Tibial artery (tissue), 4 donors: ENCODE results near the gene EFCAB6.

Experiments
- DNase-seq, 2 donors: peaks; one replicate each; pipeline ENCODE4 v3.0.0-alpha.2; 2019
- H3K27ac ChIP-seq, 2 donors: fragments of 200-600 bp; sonication (generic) in 1 of 2; 1 replicate in 1 of 2; 2 replicates in 1 of 2; pipeline ENCODE4 v1.5.1; 2018 to 2019; ENCODE audit warnings: mild to moderate bottlenecking in 1 of 2
- H3K27me3 ChIP-seq, 2 donors: fragments of 200-600 bp; sonication (generic) in 1 of 2; one replicate each; pipeline versions ENCODE4 v1.5.1 to v1.6.0; 2016 to 2019
- H3K36me3 ChIP-seq, 3 donors: fragments of 200-600 bp; sonication (generic) in 2 of 3; one replicate each; pipeline ENCODE4 v1.5.1; 2016 to 2019; ENCODE audit warnings: mild to moderate bottlenecking in 2 of 3
- H3K4me1 ChIP-seq, 4 donors: fragments of 200-600 bp; sonication (generic) in 2 of 4; 1 replicate in 3 of 4; 2 replicates in 1 of 4; pipeline ENCODE4 v1.5.1; 2016 to 2019
- H3K4me3 ChIP-seq, 2 donors: fragments of 200-600 bp; sonication (generic) in 1 of 2; 1 replicate in 1 of 2; 2 replicates in 1 of 2; pipeline ENCODE4 v1.5.1; 2018 to 2019; ENCODE audit warnings: mild to moderate bottlenecking in 2 of 2
- H3K9me3 ChIP-seq, 3 donors: fragments of 200-600 bp; sonication (generic) in 1 of 3; one replicate each; pipeline ENCODE4 v1.5.1; 2016 to 2019
- intact Hi-C: fragments of 100-400 bp; cut with DNase I; formaldehyde crosslinking; loops from one replicate; pipeline ENCODE4 v1.15.0; 2023; ENCODE audit warnings: low total_unique reads
- TF ChIP-seq, protein P1 (sequence below), 2 experiments: fragments of 200-600 bp in 1 of 2; fragments of 450-650 bp in 1 of 2; IDR thresholded peaks; one replicate each; pipeline ENCODE4 v1.5.1; 2017 to 2019; ENCODE audit warnings: antibody characterized with exemption in 2 of 2, mild to moderate bottlenecking in 1 of 2, moderate library complexity in 1 of 2

The EFCAB6 gene

DNA sequence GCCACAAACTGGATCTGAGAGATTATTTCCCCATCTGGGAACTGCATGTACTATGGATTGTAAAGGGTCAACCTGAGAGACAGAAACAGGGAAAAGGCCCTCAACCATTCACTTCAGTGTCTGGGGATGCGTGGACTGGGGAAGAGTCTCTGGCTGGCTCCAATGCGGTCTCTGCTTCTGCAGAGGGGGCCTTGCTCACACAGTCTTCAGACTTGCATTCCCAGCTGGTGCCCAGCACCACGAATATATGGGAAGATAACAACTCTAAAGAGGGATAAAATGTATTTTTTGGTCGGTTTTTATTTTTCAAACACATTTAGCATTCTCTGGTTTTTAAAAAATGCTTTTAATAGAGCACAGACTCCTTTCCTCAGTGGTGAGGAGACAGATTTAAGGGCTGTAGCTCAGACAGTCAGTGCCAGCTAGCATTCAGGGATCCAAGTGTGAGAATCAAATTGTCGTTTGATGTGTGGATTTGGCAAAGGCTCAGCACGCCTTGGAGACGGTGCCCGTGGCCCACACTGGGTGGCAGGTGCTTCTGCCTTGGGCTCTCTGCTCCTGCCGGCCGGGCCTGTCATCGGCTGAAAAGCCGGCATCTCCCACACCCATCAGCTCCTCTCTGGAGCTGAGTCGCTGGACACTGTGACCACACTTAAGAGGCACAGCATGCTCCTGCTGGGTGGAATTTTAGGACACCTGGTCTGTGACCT is 8.0 kb upstream of the EFCAB6 start:
- Histone ChIP-seq H3K4me3 (no peak overlapping the region), H3K27me3 (peaks cover 0 to 30% of the 10 kb centered on the region in 2 donors), H3K9me3 (no peaks in the 10 kb centered on the region), H3K27ac (no peak overlapping the region), H3K36me3 (no peaks in the 10 kb centered on the region), H3K4me1 (no peaks in the 10 kb centered on the region)
- intact Hi-C loops, result no loop called here
- TF ChIP-seq, protein P1, sequence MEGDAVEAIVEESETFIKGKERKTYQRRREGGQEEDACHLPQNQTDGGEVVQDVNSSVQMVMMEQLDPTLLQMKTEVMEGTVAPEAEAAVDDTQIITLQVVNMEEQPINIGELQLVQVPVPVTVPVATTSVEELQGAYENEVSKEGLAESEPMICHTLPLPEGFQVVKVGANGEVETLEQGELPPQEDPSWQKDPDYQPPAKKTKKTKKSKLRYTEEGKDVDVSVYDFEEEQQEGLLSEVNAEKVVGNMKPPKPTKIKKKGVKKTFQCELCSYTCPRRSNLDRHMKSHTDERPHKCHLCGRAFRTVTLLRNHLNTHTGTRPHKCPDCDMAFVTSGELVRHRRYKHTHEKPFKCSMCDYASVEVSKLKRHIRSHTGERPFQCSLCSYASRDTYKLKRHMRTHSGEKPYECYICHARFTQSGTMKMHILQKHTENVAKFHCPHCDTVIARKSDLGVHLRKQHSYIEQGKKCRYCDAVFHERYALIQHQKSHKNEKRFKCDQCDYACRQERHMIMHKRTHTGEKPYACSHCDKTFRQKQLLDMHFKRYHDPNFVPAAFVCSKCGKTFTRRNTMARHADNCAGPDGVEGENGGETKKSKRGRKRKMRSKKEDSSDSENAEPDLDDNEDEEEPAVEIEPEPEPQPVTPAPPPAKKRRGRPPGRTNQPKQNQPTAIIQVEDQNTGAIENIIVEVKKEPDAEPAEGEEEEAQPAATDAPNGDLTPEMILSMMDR (IDR thresholded peaks at IDR 0.05), result no peak
- DNase-seq, result peak in 1 of 2 donors; percentile 37

DNA sequence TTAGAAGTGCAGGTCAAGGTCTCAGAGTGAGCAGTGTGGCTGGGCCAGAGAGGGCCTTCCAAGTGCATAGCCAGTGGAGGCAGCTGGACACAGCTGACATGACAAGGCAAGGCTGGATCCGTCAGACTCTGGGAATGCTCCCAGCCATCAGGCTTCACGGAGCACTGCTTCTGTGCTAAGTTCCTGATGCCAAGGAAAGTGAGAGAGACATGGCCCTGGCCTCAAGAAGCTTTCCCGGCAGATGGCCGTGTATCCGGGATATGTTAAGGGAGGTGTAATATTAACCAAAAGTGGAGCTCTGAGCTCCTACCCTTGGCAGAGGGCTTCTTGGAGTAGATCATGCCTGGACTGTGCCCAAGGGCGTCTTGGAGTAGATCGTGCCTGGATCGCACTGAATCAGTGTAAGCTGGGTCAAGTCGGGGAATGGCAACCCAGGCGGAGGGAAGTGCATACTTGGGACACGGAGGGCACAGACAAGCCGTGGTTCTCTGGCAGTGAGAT is 7.4 kb upstream of the EFCAB6 start:
- H3K4me1 ChIP-seq, result no peaks in the 10 kb centered on the region
- no peaks in the 10 kb centered on the region for H3K36me3 ChIP-seq
- H3K27ac ChIP-seq, result no peak overlapping the region
- peak in 1 of 2 donors; percentile 23 for DNase-seq
- TF ChIP-seq, protein P1 (IDR thresholded peaks at IDR 0.05), result no peak
- intact Hi-C loops, result no loop called here
- H3K9me3 ChIP-seq, result no peaks in the 10 kb centered on the region
- peaks cover 0 to 24% of the 10 kb centered on the region in 2 donors for H3K27me3 ChIP-seq
- no peak overlapping the region for H3K4me3 ChIP-seq

DNA sequence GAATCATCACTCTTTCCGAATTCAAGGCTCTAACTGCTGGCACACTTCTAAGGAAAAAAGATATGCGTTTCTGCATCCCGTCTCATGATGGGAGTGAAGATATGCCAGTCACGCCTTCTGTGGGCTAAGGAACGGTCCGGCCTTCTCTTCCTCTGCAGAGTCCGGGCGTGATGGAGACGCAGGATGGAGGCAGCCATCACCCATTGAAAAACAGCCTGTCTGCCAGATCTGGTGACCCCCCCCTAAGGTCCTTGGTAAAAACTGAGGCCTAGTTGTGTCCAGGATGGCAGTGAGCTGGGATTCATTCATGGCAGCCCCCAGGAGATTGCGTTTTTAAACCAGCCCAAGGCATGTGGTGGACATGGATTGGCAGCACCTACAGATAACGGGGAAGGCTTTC is 6.9 kb upstream of the EFCAB6 start:
- H3K36me3 ChIP-seq, result no peaks in the 10 kb centered on the region
- no peaks in the 10 kb centered on the region for H3K9me3 ChIP-seq
- intact Hi-C loops, result no loop called here
- H3K27ac ChIP-seq, result no peak overlapping the region
- H3K4me3 ChIP-seq, result no peak overlapping the region
- TF ChIP-seq, protein P1 (IDR thresholded peaks at IDR 0.05), result no peak
- no peaks in the 10 kb centered on the region for H3K4me1 ChIP-seq
- H3K27me3 ChIP-seq, result peaks cover 0 to 24% of the 10 kb centered on the region in 2 donors
- DNase-seq, result peak in 1 of 2 donors; percentile 9

DNA sequence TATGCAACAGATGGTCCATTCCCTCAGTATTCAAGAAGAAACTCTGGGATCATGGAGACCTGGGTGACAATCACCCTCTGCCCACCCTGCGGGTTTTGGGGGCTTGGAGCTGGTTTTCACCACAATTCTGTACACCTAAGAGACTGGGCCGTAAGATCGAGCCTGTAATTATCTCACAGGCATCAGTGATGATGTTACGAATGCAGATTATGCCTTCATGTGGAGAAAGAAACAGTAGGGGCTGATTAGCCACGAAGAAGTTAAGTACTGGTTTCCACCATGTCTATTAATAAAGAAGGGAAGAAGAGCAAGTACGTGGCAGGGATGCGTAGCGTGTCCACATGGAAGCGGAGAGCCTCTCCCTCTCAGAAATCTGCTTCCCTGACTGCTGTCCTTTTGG is 5.3 kb upstream of the EFCAB6 start:
- no peak overlapping the region for H3K4me3 ChIP-seq
- H3K27ac ChIP-seq, result no peak overlapping the region
- peaks cover 0 to 14% of the 10 kb centered on the region in 2 donors for H3K27me3 ChIP-seq
- no peaks in the 10 kb centered on the region for H3K9me3 ChIP-seq
- H3K4me1 ChIP-seq, result peaks cover 0 to 8% (median 4%) of the 10 kb centered on the region in 4 donors
- intact Hi-C loops, result no loop called here
- TF ChIP-seq, protein P1 (IDR thresholded peaks at IDR 0.05), result no peak
- H3K36me3 ChIP-seq, result no peaks in the 10 kb centered on the region
- peak in 1 of 2 donors; percentile 9 for DNase-seq

DNA sequence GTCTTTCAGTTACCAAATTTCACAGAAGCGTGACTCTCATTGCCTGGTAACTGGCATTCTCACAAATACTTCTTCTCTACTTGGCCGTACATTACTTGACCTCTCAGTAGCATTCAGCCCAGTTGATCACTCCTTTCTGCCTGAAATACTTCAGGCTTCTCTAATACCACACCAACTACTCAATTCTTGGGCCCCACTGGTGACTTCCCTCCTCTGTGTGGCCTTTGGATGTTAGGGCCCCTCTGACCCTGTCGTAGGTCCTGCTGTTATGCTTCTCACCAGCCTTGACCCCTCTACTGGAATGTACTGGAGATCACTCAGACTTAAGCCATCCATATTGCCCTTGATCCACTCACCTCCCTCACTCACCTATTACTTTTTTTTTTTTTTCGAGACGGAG is 2.2 kb upstream of the EFCAB6 start:
- H3K27ac ChIP-seq, result no peak overlapping the region
- no peaks in the 10 kb centered on the region for H3K27me3 ChIP-seq
- DNase-seq, result peak in 1 of 2 donors; percentile 11
- peaks cover 0 to 15% (median 9%) of the 10 kb centered on the region in 4 donors for H3K4me1 ChIP-seq
- TF ChIP-seq, protein P1 (IDR thresholded peaks at IDR 0.05), result no peak
- no peak overlapping the region for H3K4me3 ChIP-seq
- H3K9me3 ChIP-seq, result no peaks in the 10 kb centered on the region
- H3K36me3 ChIP-seq, result no peaks in the 10 kb centered on the region
- intact Hi-C loops, result no loop called here
